D721Med (cell line): ENCODE results near the gene PTGR3.
A peak's percentile ranks its signal among the peaks of the same experiment; 100 is the strongest.

Experiments used
- DNase-seq: peaks from one replicate; pipeline ENCODE4 v3.0.0; 2011; ENCODE audit warnings: low spot score; ENCODE audit not compliant: insufficient read length
- FAIRE-seq: peaks from 2 replicates; lab custom pipeline; 2011; peaks lifted over from hg19 to GRCh38; lab: Jason Lieb, UNC
- TF ChIP-seq, protein P1 (sequence below): IDR thresholded peaks from 2 replicates; pipeline ENCODE4 v1.5.1; 2012; ENCODE audit warnings: mild to moderate bottlenecking, control low read depth; ENCODE audit not compliant: insufficient read depth; ENCODE audit errors: missing control alignments

Gene PTGR3

GRCh38 chr18:75207310-75208154 lies 1.4 kb downstream of the PTGR3 start:
- FAIRE-seq: peak; percentile 97

GRCh38 chr18:75206452-75207309 lies 2.3 kb downstream of the PTGR3 start:
- TF ChIP-seq, protein P1, sequence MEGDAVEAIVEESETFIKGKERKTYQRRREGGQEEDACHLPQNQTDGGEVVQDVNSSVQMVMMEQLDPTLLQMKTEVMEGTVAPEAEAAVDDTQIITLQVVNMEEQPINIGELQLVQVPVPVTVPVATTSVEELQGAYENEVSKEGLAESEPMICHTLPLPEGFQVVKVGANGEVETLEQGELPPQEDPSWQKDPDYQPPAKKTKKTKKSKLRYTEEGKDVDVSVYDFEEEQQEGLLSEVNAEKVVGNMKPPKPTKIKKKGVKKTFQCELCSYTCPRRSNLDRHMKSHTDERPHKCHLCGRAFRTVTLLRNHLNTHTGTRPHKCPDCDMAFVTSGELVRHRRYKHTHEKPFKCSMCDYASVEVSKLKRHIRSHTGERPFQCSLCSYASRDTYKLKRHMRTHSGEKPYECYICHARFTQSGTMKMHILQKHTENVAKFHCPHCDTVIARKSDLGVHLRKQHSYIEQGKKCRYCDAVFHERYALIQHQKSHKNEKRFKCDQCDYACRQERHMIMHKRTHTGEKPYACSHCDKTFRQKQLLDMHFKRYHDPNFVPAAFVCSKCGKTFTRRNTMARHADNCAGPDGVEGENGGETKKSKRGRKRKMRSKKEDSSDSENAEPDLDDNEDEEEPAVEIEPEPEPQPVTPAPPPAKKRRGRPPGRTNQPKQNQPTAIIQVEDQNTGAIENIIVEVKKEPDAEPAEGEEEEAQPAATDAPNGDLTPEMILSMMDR: no peak
- DNase-seq: no peak
- no peak for FAIRE-seq

More at GRCh38 chr18:75207310-75208154, 1.4 kb downstream of the PTGR3 start:
- TF ChIP-seq, protein P1: no peak
- DNase-seq: no peak

DNA sequence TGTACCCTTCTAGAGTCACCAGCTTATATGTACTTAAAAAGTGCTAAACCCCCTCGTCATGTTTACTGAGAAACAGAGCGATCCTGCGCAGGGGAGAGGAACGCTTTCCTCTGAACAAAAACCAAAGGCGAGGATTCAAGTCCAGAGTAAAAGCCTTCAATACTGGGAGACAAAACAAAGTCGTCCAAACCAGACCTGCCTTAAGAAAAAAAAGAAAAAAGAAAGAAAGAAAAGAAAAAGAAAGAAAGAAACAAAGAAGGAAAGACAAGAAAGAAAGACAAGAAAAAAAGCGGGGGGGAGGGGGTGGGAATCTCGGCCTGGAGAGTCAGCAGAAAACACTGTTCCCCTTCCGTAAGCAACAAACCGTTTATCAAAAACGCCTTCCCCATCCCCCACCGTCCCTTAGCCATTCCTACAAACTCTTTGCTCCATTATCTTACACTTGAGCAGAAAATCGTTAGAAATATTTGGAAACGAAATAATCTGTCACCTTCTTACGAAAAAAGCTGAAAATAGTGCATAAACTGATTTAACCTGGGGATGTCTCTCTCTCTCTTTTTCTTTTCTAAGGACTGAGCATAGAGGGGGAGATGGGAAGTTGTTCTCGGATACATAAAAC lies 3.3 kb downstream of the PTGR3 start:
- TF ChIP-seq, protein P1: no peak
- DNase-seq (no peak), FAIRE-seq (no peak)

DNA sequence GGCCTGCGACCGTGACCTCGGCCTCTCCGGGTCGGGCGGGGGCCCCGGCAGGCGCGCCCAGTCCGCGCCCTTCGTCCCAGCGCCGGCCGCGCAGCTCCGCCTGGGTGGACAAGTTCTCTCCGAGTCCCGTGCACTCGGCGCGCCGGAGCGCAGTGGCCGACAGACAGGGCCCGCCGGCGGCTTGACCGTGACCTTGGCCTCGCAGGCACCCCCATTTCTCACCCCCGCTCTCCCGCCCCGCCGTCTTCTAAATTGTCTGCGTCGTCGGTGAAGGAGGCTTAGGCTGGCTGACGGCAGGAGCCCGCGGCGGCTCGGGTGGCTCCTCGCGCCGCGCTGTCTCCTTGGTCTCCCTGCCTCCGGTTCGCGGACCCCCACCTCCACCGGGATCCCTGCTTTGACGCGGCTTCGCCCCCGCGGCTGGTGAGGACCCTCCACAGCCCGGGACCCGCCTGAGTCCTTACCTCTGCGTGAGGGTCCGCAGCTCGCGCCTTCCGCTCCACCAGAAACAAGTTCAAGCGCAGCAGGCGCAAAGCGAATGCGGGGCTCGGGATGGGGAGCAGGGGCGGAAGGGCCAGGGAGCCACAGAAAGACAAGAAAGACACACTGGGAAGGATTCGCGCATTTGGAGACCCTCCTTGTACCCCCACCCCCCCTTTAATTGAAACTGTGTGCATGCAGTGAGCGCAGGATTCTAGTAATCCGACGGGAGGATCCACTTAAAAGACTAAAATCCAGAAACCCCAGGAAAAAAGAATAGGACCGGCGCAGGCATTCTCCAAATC lies 4.0 kb downstream of the PTGR3 start:
- FAIRE-seq (no peak), DNase-seq (no peak)
- TF ChIP-seq, protein P1: no peak

- TF ChIP-seq, protein P1: no peak
- FAIRE-seq: no peak
- no peak for DNase-seq
These were observed 4.6 kb downstream of the PTGR3 start for GRCh38 chr18:75204269-75204731.
